ENCODE measurements around the gene FGF14.
"Not testable (repeated sequence)": the region's sequence is repeated elsewhere in the genome, so short reads cannot be mapped to it uniquely, and the experiment has no call there.

FGF14 gene

DNA sequence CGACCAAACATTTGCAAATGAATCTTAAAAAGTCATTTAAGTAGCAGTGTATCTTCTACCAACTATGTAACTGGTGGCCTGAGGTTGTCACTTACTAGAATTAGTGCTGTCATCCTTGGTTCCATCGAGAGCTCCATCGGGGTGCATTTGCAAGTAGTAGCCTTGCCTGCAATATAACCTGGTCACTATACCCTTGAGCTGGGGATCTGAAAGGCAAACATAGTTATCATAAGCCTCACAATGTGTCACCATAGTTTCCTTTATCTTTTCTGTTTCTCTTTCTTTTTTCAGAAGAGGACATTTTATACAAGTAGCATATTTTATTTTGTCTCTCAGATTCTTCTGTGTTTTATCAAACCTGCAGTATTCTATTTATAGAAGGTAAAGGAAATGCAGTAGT is 526.8 kb downstream of the FGF14 start:
- H3K9ac ChIP-seq (ENCODE audit: low read depth, low read length), result no peak overlapping the region
- no peaks in the 10 kb centered on the region for H3K27me3 ChIP-seq (ENCODE audit: control insufficient read depth, insufficient read depth, low read length)
- no peaks in the 10 kb centered on the region for H3K36me3 ChIP-seq (ENCODE audit: insufficient read depth, low read length)

DNA sequence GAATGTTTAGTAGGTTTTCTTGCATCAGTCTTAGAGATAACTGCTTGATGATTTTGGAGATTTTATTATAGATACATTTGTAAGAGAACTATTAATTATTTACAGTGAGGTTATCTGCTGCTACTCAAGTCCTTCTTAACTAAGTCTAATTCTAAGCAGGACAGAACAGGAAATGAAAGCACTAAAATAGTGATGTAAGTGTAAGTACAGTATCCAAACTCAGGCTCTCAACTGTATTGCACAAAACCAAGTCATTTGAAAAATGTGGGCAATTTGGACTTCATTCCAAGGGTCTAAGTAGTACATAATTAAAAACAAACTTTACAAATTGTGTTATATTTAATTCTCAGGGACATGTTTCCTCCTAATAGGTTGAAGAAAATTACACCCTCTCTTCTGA is 532.3 kb downstream of the FGF14 start:
- Histone ChIP-seq H3K9me3 (replicated peaks; ENCODE audit: low read length) (no peaks in the 10 kb centered on the region), H3K9ac (ENCODE audit: low read depth, low read length) (no peak overlapping the region)

More for the DNA sequence above, 526.8 kb downstream of the FGF14 start:
- H3K4me1 ChIP-seq (ENCODE audit: control insufficient read depth, insufficient read depth, low read length), result peaks cover 12% of the 10 kb centered on the region
- no peak overlapping the region for H3K4me2 ChIP-seq (ENCODE audit: low read length)
- H3K9me3 ChIP-seq (replicated peaks; ENCODE audit: low read length), result no peaks in the 10 kb centered on the region
- H3K4me3 ChIP-seq (ENCODE audit: low read length), result no peak overlapping the region

DNA sequence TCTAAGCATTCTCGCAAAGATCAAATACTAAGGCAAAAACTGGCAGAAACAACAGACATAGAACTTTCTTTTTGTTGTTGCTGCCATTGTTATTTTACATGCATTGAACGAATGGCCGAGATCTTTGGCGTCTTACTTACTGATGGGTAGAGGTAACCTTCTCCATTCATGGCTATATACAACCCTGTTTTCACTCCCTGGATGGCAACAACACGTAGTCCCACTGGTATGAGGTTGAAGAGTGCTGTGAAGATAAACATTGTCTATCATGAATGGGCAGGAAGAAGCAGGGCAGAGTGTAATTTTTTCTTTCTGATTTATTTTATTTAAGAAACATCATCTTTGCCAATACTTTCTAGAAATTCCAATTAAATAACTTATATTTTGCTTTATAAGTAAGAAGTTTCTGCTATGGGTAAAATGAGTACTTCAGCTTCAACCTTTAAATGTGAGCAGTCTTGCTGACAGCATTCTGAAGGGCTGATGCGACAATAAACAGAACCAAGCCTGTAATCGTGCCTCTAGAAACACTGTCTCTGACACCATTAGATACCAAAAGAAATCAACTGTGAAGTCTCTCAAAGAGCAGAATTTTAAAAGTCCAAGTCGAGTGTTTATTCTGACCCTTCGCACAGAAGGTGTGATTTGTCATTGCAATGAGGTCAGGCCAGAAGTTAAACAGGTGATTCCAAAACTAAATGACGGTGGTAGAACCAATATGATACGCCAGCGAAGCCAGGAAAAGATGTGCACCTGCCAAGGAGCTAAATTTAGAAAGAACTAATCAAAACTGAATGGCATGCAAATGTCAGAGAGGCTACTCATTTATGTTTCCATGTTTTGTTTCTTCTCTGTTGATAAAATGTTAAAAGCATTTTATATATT is 533.0 kb downstream of the FGF14 start:
- Histone ChIP-seq H3K9me3 (replicated peaks; ENCODE audit: low read length) (no peaks in the 10 kb centered on the region), H3K4me3 (ENCODE audit: low read length) (no peak overlapping the region), H3K4me1 (ENCODE audit: control insufficient read depth, insufficient read depth, low read length) (no peaks in the 10 kb centered on the region), H3K27me3 (ENCODE audit: control insufficient read depth, insufficient read depth, low read length) (peaks cover 9% of the 10 kb centered on the region), H3K36me3 (ENCODE audit: insufficient read depth, low read length) (no peaks in the 10 kb centered on the region), H3K9ac (ENCODE audit: low read depth, low read length) (no peak overlapping the region), H3K4me2 (ENCODE audit: low read length) (no peak overlapping the region)

More for the DNA sequence above, 532.3 kb downstream of the FGF14 start:
- Histone ChIP-seq H3K4me2 (ENCODE audit: low read length) (no peak overlapping the region), H3K4me3 (ENCODE audit: low read length) (no peak overlapping the region), H3K4me1 (ENCODE audit: control insufficient read depth, insufficient read depth, low read length) (no peaks in the 10 kb centered on the region), H3K36me3 (ENCODE audit: insufficient read depth, low read length) (no peaks in the 10 kb centered on the region), H3K27me3 (ENCODE audit: control insufficient read depth, insufficient read depth, low read length) (peaks cover 4% of the 10 kb centered on the region)

DNA sequence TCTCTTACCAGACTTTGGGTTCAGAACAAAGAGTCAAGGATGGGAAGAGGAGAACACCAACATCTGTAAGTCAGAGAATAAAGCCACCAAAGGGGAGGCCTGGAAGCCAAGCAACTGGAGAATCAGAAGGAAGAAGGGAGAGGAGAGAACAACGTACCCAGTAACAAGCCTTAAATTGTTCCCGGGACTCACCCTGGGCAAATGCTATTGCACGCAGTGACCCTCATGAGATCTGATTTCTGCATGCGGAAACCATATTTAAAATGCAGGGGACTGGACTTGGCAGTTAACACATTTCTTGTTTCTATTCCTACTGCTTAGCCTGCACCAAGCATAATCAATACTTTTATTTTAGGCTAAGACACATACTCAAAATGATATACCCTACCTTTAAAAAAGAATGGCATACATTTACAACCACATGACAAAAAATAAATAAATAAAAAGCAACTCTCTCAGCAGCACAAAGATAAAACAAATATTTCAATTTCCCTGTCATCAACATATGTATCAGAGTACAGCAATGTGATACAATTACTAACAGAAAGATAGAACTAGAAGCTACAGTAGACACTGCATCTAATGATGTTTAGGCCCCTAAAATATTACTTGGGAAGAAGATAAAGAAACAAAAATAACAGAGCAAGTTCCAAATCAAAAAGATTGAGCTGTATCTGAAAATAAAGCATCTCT is 534.8 kb downstream of the FGF14 start:
- Histone ChIP-seq H3K9ac (ENCODE audit: low read depth, low read length) (no peak overlapping the region), H3K4me2 (ENCODE audit: low read length) (no peak overlapping the region), H3K36me3 (ENCODE audit: insufficient read depth, low read length) (no peaks in the 10 kb centered on the region), H3K27me3 (ENCODE audit: control insufficient read depth, insufficient read depth, low read length) (peaks cover 14% of the 10 kb centered on the region), H3K9me3 (replicated peaks; ENCODE audit: low read length) (no peaks in the 10 kb centered on the region), H3K4me3 (ENCODE audit: low read length) (no peak overlapping the region), H3K4me1 (ENCODE audit: control insufficient read depth, insufficient read depth, low read length) (no peaks in the 10 kb centered on the region)

DNA sequence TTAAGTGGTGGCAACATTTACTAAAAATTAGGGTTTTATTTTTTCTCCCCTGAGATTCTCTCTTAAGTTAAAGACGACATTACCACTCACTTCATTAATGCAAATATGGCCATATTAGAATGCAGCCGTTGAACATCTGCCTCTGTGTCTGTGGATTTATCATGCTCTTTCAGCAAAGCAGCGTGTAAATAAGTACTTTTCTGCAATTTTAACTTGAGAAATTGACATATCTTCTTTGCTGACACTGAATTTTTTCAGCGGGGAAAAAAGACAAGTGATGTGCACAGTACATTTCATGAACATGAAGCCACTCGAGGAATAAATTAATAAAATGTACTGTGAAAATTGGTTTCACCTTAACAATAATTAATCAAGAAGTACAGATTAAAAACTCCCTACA is 543.0 kb downstream of the FGF14 start:
- H3K36me3 ChIP-seq (ENCODE audit: insufficient read depth, low read length), result no peaks in the 10 kb centered on the region
- H3K27me3 ChIP-seq (ENCODE audit: control insufficient read depth, insufficient read depth, low read length), result peaks cover 12% of the 10 kb centered on the region
- H3K9ac ChIP-seq (ENCODE audit: low read depth, low read length), result no peak overlapping the region
- no peaks in the 10 kb centered on the region for H3K9me3 ChIP-seq (replicated peaks; ENCODE audit: low read length)
- no peaks in the 10 kb centered on the region for H3K4me1 ChIP-seq (ENCODE audit: control insufficient read depth, insufficient read depth, low read length)
- H3K4me3 ChIP-seq (ENCODE audit: low read length), result no peak overlapping the region
- H3K4me2 ChIP-seq (ENCODE audit: low read length), result no peak overlapping the region

DNA sequence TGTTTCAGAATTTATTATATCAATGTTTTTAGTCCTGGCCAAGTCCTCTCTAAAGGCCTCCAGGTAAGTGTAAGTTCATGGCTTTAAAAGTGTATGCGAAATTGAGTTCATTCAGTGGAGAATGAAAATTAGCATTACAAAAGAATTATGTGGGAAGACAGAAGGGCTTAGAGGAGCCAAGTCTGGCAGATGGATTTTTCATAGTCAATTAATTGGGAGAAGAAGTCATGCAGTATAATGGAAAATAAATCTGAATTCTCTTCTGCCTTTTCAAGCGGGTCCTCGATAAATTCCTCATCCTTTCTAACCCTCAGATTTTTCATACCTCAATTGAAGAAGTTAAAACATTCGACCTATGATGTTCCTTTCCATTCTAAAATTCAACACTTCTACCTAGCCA is 555.1 kb downstream of the FGF14 start:
- H3K4me2 ChIP-seq (ENCODE audit: low read length), result no peak overlapping the region
- H3K9me3 ChIP-seq (replicated peaks; ENCODE audit: low read length), result no peaks in the 10 kb centered on the region
- H3K4me3 ChIP-seq (ENCODE audit: low read length), result no peak overlapping the region
- peaks cover 11% of the 10 kb centered on the region for H3K4me1 ChIP-seq (ENCODE audit: control insufficient read depth, insufficient read depth, low read length)
- H3K27me3 ChIP-seq (ENCODE audit: control insufficient read depth, insufficient read depth, low read length), result no peaks in the 10 kb centered on the region
- no peak overlapping the region for H3K9ac ChIP-seq (ENCODE audit: low read depth, low read length)
- H3K36me3 ChIP-seq (ENCODE audit: insufficient read depth, low read length), result no peaks in the 10 kb centered on the region

DNA sequence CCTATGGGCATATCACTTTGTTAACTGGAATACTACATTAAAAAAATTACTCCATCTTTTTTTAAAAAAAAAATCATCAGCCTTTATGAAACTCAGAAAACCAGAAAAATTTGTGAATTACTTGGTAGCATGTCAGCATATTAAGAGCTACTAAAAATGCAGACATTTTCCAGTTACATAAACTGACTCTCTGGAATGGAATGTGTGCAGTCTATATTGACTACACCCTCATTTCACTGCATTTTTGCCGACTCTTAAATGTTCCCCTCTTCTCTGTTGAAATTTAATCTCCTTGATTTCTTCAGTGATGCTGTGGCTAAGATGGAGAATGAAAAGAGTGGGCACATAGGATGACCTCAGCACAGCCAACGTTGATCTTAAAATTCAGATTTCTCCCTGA is 555.6 kb downstream of the FGF14 start:
- Histone ChIP-seq H3K9me3 (replicated peaks; ENCODE audit: low read length) (no peaks in the 10 kb centered on the region), H3K4me1 (ENCODE audit: control insufficient read depth, insufficient read depth, low read length) (peaks cover 11% of the 10 kb centered on the region), H3K4me2 (ENCODE audit: low read length) (no peak overlapping the region), H3K4me3 (ENCODE audit: low read length) (no peak overlapping the region), H3K36me3 (ENCODE audit: insufficient read depth, low read length) (no peaks in the 10 kb centered on the region), H3K27me3 (ENCODE audit: control insufficient read depth, insufficient read depth, low read length) (no peaks in the 10 kb centered on the region), H3K9ac (ENCODE audit: low read depth, low read length) (no peak overlapping the region)

DNA sequence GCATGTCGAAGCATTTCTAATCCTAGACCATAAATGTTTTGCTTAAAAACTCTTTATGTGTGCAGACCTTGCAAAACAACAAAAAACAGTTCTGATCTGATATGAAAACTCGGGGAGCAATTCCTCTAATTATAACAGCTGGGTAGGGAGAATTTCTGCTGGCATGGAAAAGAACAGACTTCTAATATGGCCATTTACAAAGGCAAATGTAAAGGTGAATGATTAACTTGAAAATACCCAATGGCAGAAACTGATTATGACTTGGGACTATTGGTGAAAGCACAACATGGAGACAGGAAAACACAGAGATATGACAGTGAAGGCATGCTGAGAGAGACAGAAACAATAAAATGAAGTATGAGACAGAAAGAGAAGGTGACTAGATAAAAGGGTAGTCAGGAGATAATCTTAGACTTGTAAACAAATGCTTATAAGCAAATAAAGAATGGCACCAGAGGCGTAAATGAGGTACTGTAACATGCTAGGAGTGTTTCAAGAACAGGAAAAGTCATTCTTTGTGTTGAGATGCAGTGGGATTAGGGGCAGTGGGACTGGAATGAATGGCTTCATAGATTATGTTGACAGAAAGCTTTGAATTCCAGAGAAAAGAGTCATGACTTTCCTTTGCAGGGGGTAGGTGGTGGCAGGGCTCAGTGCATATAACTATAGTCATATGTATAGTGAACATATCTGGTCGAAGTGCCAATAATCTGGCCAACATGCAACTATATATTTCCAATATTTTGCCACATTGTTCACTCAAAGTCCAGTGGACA is 556.4 kb downstream of the FGF14 start:
- Histone ChIP-seq H3K9me3 (replicated peaks; ENCODE audit: low read length) (no peaks in the 10 kb centered on the region), H3K4me2 (ENCODE audit: low read length) (no peak overlapping the region), H3K36me3 (ENCODE audit: insufficient read depth, low read length) (no peaks in the 10 kb centered on the region), H3K4me1 (ENCODE audit: control insufficient read depth, insufficient read depth, low read length) (peaks cover 11% of the 10 kb centered on the region), H3K27me3 (ENCODE audit: control insufficient read depth, insufficient read depth, low read length) (no peaks in the 10 kb centered on the region), H3K4me3 (ENCODE audit: low read length) (no peak overlapping the region), H3K9ac (ENCODE audit: low read depth, low read length) (no peak overlapping the region)

DNA sequence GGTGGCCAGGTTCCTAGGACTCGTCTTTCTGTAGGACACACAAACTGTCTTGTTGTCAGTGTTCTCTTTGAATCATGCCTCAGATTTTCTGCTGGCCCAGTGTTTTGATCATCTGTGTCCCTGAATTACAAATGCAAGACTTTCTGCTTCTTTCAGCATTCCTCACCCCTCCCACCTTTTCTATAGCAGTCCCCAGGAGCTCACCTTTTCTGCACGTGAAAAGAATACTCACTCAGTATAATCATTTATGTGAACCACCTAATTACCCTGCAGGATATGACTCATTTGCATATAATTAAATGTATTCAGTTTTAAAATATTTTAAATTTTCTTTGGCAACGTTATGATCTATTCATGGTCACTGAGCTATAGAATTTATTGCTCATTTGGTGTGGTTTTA is 560.1 kb downstream of the FGF14 start:
- Histone ChIP-seq H3K4me1 (ENCODE audit: control insufficient read depth, insufficient read depth, low read length) (peaks cover 20% of the 10 kb centered on the region), H3K27me3 (ENCODE audit: control insufficient read depth, insufficient read depth, low read length) (no peaks in the 10 kb centered on the region), H3K4me3 (ENCODE audit: low read length) (no peak overlapping the region), H3K4me2 (ENCODE audit: low read length) (no peak overlapping the region), H3K36me3 (ENCODE audit: insufficient read depth, low read length) (no peaks in the 10 kb centered on the region), H3K9me3 (replicated peaks; ENCODE audit: low read length) (no peaks in the 10 kb centered on the region), H3K9ac (ENCODE audit: low read depth, low read length) (no peak overlapping the region)

DNA sequence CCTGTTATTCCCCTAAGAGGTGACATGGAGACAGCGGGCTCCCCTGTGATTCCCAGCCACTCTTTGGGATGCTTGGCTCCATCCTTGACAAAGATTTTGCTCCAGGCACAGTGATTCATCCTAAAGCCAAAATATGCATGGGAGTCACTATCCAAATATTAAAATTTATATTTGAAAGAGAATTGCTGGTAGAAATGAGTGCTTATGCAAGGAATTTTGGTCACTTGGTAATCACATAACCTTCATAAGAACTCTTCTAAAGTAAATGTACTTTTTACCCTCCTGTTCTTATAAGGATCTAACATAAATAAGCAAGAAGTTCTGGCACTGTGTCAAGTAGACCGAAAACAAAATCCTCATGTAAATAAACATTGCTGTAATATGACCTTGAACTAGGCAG is 563.5 kb downstream of the FGF14 start:
- Histone ChIP-seq H3K9me3 (replicated peaks; ENCODE audit: low read length) (no peaks in the 10 kb centered on the region), H3K4me3 (ENCODE audit: low read length) (no peak overlapping the region), H3K36me3 (ENCODE audit: insufficient read depth, low read length) (no peaks in the 10 kb centered on the region), H3K27me3 (ENCODE audit: control insufficient read depth, insufficient read depth, low read length) (peaks cover 6% of the 10 kb centered on the region), H3K4me1 (ENCODE audit: control insufficient read depth, insufficient read depth, low read length) (peaks cover 14% of the 10 kb centered on the region), H3K9ac (ENCODE audit: low read depth, low read length) (no peak overlapping the region), H3K4me2 (ENCODE audit: low read length) (peak overlapping the region; percentile 8)

DNA sequence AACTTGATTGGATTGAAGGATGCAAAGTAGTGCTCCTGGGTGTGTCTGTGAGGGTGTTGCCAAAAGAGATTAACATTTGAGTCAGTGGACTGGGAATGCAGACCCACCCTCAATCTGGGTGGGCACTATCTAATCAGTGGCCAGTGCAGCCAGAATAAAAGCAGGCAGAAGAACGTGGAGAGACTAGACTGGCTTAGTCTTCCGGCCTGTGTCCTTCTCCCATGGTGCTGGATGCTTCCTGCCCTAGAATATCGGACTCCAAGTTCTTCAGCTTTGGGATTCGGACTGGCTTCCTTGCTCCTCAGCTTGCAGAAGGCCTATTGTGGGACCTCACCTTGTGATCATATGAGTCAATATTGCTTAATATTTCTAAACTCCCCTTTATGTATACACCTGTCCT is 564.1 kb downstream of the FGF14 start:
- peaks cover 14% of the 10 kb centered on the region for H3K4me1 ChIP-seq (ENCODE audit: control insufficient read depth, insufficient read depth, low read length)
- not testable (repeated sequence) for H3K4me2 ChIP-seq (ENCODE audit: low read length); H3K27me3 ChIP-seq (ENCODE audit: control insufficient read depth, insufficient read depth, low read length); H3K36me3 ChIP-seq (ENCODE audit: insufficient read depth, low read length); H3K9me3 ChIP-seq (replicated peaks; ENCODE audit: low read length); H3K9ac ChIP-seq (ENCODE audit: low read depth, low read length); H3K4me3 ChIP-seq (ENCODE audit: low read length)
